B cell (primary cell): ENCODE data around the gene RFC4.

ENCODE experiments used
- EZH2 ChIP-seq: IDR thresholded peaks from 2 replicates; pipeline ENCODE4 v1.6.1; 2012; ENCODE audit warnings: borderline replicate concordance, low read depth, mild to moderate bottlenecking, moderate library complexity, low read length; ENCODE audit not compliant: insufficient read depth, poor library complexity, severe bottlenecking
- TF ChIP-seq, protein P1 (sequence below): fragments of 200-600 bp; IDR thresholded peaks from one replicate; pipeline ENCODE4 v1.8.0; 2022; ENCODE audit warnings: antibody characterized with exemption, mild to moderate bottlenecking

DNA sequence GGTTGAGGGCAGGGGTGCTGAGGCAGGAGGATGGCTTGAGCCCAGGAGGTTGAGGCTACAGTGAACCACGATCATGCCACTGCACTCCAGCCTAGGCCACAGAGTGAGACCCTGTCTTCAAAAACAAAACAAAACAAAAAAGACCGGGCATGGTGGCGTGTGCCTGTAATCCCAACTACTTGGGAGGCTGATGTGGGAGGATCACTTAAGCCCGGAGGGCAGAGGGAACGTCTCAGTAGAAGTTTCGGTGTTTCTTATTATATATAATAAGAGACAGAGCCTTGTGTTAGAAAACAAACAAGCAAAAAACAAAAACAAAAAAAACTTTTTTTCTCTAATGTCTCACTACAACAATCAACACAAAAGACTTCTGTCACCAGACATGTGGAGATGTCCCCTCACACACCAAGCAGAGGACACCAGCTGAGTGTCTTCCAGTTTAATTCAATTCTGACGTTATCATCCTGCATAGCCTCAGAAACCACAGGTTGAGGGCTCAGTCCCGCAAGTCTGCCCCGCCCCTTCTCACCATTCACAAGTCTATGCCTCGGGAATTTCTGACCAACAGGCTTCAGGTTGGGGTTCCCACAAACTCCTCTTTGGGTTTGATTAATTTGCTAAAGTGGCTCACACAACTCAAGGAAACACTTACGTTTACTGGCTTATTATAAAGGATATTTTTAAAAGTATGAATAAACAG lies 46.9 kb downstream of the RFC4 start:
- TF ChIP-seq, protein P1, sequence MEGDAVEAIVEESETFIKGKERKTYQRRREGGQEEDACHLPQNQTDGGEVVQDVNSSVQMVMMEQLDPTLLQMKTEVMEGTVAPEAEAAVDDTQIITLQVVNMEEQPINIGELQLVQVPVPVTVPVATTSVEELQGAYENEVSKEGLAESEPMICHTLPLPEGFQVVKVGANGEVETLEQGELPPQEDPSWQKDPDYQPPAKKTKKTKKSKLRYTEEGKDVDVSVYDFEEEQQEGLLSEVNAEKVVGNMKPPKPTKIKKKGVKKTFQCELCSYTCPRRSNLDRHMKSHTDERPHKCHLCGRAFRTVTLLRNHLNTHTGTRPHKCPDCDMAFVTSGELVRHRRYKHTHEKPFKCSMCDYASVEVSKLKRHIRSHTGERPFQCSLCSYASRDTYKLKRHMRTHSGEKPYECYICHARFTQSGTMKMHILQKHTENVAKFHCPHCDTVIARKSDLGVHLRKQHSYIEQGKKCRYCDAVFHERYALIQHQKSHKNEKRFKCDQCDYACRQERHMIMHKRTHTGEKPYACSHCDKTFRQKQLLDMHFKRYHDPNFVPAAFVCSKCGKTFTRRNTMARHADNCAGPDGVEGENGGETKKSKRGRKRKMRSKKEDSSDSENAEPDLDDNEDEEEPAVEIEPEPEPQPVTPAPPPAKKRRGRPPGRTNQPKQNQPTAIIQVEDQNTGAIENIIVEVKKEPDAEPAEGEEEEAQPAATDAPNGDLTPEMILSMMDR: no peak
- TF ChIP-seq EZH2: no peak
